ENCODE results near the gene KCMF1.

Gene KCMF1

GRCh38 chr2:85095094-85095493 is 124.1 kb downstream of the KCMF1 start:
- Histone ChIP-seq H3K4me3 (no peak overlapping the region), H3K36me3 (ENCODE audit: insufficient read depth, low read length) (no peaks in the 10 kb centered on the region), H3K9me3 (ENCODE audit: low read depth, low read length) (no peaks in the 10 kb centered on the region), H3K27ac (no peak overlapping the region), H3K9ac (ENCODE audit: insufficient read length) (no peak overlapping the region)
- DNase-seq (ENCODE audit: low read depth, low spot score) = no peak
- TF ChIP-seq POLR2AphosphoS5 (IDR thresholded peaks at IDR 0.05; ENCODE audit: borderline replicate concordance, low read depth, low read length) (no peak), FOXP2 (optimal IDR thresholded peaks at IDR 0.05; ENCODE audit: control extremely low read depth, extremely low read length, insufficient read depth) (no peak), EZH2 (IDR thresholded peaks at IDR 0.05) (no peak)

GRCh38 chr2:85096616-85097015 is 125.7 kb downstream of the KCMF1 start:
- H3K27ac ChIP-seq = no peak overlapping the region
- no peak for DNase-seq (ENCODE audit: low read depth, low spot score)
- no peaks in the 10 kb centered on the region for H3K36me3 ChIP-seq (ENCODE audit: insufficient read depth, low read length)
- no peak overlapping the region for H3K4me3 ChIP-seq
- no peak overlapping the region for H3K9ac ChIP-seq (ENCODE audit: insufficient read length)
- TF ChIP-seq POLR2AphosphoS5 (IDR thresholded peaks at IDR 0.05; ENCODE audit: borderline replicate concordance, low read depth, low read length) = no peak
- no peak for TF ChIP-seq EZH2 (IDR thresholded peaks at IDR 0.05)
- no peak for TF ChIP-seq FOXP2 (optimal IDR thresholded peaks at IDR 0.05; ENCODE audit: control extremely low read depth, extremely low read length, insufficient read depth)
- H3K9me3 ChIP-seq (ENCODE audit: low read depth, low read length) = no peaks in the 10 kb centered on the region

- H3K36me3 ChIP-seq (ENCODE audit: insufficient read depth, low read length) = no peaks in the 10 kb centered on the region
- H3K9ac ChIP-seq (ENCODE audit: insufficient read length) = no peak overlapping the region
- no peak overlapping the region for H3K4me3 ChIP-seq
- no peak for DNase-seq (ENCODE audit: low read depth, low spot score)
- no peaks in the 10 kb centered on the region for H3K9me3 ChIP-seq (ENCODE audit: low read depth, low read length)
- H3K27ac ChIP-seq = no peak overlapping the region
- no peak for TF ChIP-seq FOXP2 (optimal IDR thresholded peaks at IDR 0.05; ENCODE audit: control extremely low read depth, extremely low read length, insufficient read depth)
Measured at GRCh38 chr2:85104228-85104627, 133.3 kb downstream of the KCMF1 start.

- DNase-seq (ENCODE audit: low read depth, low spot score) = no peak
- Histone ChIP-seq H3K4me3 (no peak overlapping the region), H3K27ac (no peak overlapping the region), H3K36me3 (ENCODE audit: insufficient read depth, low read length) (no peaks in the 10 kb centered on the region), H3K9ac (ENCODE audit: insufficient read length) (no peak overlapping the region), H3K9me3 (ENCODE audit: low read depth, low read length) (no peaks in the 10 kb centered on the region)
- TF ChIP-seq FOXP2 (optimal IDR thresholded peaks at IDR 0.05; ENCODE audit: control extremely low read depth, extremely low read length, insufficient read depth) (no peak), POLR2AphosphoS5 (IDR thresholded peaks at IDR 0.05; ENCODE audit: borderline replicate concordance, low read depth, low read length) (no peak), EZH2 (IDR thresholded peaks at IDR 0.05) (no peak)
Measured at GRCh38 chr2:85106489-85107180, 135.7 kb downstream of the KCMF1 start.

Measured in SK-N-MC (cell line).